HG03064 (cell line): ENCODE results near the gene KLF11.

Experiments used
- ATAC-seq: cut with Tn5 transposase; IDR thresholded peaks from one replicate; pipeline ENCODE4 v1.9.1; 2021; ENCODE audit warnings: low read depth; ENCODE audit not compliant: unreplicated experiment

KLF11 gene

DNA sequence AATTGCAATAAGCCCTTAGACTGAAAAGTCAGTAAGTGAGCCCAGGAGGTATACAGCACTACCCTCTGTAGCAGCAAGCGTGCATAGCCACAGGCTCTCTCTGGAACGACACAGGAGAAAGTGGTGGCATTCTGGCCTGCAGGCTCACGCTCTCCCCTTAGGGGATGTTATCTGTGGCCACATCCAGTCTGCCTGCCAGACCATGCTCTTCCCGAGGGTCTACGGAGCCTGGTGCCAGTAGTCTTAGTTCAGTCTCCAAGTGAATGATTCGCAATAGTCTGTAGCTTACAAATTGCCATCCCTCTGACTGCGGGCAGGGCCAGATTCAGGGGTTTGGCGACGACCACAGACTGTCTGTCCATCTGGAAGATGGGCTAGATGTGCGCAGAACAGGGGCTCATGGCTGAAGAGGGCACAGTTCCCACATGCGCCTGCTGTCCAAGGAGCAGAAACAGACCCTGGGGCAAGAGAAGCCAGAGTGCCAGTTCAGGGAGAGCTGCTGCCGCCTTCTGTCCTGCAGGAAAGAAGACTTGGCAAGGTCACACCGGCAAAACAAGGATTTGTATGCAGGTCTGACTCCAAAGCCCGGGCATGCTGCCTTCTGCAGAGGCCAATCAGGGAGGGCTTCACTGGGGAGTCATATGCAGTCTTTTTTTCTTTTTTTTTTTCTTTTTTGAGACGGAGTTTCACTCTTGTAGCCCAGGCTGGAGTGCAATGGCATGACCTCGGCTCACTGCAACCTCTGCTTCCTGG, 3.5 kb upstream of the KLF11 start:
- no peak for ATAC-seq

DNA sequence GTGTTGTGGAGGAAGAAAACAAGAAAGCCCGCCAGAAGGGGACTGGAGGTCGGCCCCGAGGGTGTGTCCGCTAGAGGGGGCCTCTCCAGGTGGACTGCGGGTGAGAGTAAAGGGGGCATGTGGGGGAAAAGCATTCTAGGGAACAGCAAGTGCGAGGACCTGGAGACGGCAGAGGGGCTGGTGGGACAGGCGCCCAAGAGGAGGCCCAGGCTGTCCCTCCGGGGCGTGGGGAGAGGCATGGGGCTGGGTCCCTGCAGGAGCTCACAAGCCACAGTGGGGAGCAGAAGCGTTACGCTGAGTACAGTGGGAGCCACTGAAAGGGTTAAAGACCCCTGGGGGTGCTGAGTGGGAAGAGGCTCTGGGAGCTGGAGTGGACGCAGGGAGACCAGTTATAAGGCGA, 1.6 kb upstream of the KLF11 start:
- ATAC-seq, result no peak

DNA sequence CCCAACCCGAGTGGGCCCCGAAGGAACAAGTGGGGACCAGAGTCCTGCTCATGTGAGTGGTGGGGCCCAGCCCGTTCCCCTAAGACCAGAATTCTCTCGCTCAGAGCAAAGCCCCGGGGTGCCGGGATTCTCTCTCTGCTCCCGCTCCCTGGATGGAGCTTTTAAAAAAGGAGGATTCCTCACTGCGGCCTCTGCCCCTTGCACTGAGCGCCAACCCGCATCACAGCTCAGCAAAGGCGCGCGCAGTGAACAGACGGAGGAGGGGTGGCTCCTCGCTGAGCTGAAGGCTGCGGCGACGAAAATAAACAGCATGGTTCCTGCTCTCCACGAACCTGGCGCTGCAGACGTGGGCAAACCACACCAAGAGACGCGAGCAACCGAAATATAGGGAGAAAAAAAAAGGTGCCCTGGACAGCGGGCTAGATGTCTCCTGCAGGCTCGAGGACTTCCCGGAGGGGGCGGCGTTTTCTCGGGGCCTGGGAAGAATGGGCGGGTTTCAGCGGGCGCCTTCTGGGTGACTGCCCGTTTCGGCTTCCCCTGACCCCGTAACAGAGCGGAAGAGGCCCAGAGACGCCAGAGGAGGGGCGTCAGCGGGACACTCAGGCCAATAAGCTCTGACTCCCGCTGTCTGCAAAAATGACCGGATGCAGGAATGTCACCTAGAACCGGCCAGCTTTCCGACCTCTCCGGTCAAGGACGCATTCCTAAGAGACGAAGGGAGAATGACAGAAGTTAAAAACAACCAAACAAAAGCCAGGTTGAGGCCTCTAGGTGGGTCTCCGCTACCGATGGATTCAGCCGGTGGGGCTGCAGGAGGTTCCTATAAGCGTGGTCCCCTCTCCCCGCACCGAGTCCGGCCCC, 819 bp upstream of the KLF11 start:
- no peak for ATAC-seq

DNA sequence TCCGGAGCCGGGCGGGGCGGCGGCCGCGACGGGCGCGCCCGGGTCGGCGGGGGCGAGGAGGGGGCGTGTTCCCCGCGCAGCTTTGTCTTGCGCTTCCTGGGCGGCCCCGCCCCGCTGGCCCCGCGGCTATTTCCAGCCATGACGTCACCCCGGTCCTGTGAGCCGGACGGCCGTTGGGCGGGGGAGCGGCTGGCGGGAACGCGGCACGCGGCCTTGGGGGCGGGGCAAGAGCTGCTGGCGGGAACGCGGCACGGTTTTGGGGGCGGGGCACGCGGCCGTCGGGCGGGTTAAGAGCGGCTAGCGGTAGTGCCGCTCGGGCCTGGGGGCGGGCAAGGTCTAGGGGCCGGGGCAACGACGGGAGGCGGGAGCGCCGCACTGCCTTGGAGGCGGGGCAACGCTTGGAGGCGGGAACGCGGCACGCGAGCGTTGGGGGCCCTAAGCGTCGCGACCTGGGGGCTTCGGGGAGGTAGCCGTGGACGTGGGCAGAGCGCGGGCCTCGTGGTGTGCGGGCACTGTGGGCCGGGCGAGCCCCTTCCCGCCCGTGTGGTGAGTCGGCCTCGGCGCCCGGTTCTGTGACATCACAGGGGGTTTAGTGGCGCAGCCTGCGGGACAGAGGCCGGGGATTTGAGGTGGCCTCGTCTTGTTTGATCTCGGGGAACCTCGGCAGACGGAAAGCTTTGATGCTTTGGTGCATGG, 704 bp downstream of the KLF11 start:
- ATAC-seq, result peak; percentile 58

DNA sequence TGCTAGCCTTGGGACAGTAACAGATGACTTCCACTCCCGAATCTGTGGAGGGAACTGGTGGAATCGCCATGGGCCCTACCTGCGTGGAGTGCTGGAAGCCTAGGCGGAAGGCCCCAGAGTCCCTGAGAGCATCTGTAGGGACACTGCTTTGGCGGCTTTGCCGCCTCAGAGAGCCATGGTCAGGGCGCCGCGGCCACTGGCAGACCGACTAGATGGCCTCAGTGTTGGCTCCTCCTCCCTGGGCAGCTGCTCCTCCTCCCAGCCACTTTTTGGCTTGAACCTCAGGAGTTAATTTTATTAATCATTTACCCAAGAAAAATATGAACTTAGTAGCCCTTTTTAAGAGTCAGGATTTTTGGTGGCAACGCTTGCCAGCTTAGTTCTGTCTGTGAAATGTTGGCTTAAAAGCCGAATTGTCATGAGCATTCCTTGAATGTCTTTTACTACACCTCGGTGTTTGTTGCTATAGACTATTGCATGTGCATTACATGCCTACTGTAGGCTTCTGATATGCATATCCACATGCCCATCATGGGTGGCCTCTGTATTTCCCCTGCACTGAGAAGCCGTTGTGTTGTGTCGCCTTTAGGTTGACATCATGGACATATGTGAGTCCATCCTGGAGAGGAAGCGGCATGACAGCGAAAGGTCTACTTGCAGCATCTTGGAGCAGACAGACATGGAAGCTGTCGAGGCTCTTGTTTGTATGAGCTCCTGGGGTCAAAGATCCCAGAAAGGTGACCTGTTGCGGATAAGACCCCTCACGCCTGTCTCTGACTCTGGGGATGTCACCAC, 2.4 kb downstream of the KLF11 start:
- ATAC-seq, result no peak

DNA sequence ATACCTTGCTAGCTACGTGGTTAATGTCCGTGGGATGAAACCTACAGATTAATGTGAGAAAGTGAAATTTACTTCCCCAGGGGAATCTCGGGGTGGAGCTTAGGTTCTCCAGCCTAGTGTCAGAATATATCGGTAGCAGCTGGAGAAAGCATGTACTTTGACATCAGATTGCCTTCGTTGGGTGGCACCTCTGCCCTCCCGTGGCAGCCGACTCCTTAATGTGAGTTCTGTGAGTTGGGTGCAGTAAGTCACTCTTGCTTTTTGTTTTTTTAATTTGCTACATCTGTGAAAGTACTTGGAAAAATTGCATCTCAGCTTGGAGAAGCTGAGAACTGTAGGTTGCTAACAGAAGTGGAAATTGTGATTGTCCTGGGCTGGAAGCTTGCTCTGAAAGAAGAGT, 3.6 kb downstream of the KLF11 start:
- ATAC-seq, result no peak

DNA sequence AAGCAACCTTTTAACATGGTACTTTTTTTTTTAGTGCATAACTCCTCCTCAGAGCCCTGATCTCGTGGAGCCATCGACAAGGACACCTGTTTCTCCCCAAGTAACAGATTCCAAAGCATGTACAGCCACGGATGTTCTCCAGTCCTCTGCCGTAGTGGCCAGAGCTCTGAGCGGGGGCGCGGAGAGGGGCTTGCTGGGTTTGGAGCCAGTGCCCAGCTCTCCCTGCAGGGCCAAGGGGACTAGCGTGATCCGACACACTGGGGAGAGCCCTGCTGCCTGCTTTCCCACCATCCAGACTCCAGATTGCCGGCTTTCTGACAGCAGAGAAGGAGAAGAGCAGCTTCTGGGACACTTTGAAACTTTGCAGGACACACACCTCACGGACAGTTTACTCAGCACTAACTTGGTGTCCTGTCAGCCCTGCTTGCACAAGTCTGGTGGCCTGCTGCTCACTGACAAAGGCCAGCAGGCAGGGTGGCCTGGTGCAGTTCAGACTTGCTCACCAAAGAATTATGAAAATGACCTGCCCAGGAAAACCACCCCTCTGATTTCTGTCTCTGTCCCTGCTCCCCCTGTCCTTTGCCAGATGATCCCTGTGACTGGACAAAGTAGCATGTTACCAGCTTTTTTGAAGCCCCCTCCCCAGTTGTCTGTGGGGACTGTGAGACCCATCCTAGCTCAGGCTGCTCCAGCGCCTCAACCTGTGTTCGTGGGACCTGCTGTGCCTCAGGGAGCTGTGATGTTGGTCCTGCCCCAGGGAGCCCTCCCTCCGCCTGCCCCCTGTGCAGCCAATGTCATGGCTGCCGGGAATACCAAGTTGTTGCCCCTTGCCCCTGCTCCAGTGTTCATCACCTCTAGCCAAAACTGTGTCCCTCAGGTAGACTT, 4.5 kb downstream of the KLF11 start:
- ATAC-seq, result no peak

DNA sequence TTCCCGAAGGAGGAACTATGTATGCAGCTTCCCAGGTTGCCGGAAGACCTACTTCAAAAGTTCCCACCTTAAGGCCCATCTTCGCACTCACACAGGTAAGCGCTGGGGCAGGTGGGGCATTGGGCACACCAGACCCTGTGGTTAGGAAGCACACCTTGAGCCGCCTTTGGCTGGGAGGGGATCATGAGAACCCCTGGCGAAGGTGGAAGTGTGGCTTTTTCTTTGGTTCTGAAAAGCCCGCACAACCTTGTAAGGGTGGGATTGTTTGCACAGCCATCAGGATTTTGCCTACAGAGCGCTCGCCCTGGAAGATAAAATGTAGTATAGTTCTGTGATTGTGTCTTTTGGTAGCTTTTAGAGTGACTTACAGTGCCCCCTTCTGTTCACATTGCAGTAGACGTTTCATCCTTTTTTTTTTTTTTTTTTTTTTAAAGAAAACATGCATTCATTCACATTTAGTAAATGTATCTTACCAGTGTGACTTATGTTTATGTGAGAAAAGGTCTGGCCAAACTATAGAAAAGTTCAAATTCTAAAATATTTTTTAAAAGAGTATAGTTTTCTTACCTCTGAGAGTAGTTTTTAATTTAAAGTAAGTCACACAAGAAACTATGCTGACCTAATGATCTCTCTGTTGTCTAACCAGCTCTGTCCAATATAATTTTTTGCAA, 5.3 kb downstream of the KLF11 start:
- ATAC-seq, result no peak

DNA sequence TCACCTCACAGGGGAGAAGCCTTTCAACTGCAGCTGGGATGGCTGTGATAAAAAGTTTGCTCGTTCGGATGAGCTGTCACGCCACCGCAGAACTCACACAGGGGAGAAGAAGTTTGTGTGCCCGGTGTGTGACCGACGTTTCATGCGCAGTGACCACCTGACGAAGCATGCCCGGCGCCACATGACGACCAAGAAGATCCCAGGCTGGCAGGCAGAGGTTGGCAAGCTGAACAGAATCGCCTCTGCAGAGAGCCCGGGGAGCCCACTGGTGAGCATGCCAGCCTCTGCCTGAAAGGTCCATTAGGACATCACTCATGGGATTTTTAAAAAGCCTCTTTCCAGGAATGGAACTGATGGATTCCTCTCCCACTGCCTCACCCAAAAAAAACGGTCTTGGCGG, 8.9 kb downstream of the KLF11 start:
- ATAC-seq, result no peak

DNA sequence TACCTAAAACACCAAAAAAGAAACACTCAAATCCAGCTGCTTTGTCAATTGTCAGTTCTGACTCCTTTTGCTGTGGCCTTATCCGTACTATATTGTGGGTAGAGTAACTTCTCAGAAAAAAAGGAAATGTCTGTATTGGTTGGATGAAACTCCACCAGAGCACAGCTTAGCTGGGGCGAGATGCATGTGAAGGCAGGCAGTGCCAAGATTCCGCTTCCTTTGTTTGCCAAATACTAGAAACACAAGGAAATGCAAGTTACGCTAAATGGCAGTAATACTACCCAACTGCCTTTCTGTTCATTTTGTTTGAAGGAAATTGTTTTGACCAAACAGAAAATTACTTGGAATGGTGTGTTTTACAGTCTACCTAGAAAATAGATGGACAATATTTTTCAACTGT, 10.0 kb downstream of the KLF11 start:
- no peak for ATAC-seq

DNA sequence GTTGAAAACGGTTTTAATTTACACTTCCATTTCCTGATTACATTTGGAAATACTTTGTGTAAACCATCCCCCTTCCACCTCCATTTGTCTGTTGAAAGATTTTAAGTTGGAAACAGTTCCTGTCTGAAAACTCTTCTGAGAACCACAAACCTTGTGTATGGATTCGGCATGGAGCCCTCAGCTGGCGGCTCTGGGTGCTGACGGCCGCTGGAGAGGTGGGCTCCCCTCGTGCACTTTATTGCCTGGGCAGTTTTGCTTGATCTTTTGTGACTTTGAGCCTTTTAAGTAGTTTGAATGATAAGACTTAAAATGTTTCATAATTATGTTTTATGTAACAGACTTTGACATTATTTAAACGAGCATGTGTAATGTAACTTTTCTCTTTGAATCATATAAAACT, 11.1 kb downstream of the KLF11 start:
- no peak for ATAC-seq

DNA sequence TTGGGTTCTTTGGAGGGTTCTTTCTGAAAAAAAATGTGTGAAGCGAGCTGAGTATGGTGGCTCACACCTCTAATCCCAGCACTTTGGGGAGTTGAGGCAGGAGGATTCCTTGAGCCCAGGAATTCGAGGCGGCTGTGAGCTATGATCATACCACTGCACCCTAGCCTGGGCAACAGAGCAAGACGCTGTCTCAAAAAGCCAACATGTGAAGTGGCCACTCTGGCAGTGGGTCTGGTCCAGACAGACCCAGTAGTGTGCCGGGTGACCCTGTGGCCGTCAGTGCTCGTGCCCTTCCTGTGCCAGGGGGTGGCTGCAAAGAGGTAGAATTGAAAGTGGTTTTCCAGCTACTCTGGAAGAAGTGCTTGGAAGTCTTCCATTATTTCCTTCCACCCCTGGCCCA, 11.6 kb downstream of the KLF11 start:
- ATAC-seq, result no peak

DNA sequence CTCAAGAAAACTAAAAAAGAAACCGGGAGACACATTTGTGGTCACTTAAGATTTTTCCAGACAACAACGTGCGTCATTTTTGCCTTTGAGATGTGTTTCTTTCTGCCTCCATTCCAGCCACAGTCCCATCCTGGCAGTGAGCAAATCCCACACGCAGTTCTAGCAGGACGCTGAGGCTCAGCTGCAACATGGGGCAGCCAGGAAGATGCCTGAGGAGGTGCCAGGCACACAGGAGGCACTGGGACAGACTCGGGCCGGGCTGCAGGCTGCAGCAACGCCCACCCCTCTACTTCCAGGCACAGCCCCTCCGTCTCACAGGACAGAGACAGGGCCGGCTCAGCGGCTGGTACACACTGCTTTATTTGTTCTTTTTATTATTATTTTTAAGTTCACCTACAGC, 13.1 kb downstream of the KLF11 start:
- no peak for ATAC-seq

DNA sequence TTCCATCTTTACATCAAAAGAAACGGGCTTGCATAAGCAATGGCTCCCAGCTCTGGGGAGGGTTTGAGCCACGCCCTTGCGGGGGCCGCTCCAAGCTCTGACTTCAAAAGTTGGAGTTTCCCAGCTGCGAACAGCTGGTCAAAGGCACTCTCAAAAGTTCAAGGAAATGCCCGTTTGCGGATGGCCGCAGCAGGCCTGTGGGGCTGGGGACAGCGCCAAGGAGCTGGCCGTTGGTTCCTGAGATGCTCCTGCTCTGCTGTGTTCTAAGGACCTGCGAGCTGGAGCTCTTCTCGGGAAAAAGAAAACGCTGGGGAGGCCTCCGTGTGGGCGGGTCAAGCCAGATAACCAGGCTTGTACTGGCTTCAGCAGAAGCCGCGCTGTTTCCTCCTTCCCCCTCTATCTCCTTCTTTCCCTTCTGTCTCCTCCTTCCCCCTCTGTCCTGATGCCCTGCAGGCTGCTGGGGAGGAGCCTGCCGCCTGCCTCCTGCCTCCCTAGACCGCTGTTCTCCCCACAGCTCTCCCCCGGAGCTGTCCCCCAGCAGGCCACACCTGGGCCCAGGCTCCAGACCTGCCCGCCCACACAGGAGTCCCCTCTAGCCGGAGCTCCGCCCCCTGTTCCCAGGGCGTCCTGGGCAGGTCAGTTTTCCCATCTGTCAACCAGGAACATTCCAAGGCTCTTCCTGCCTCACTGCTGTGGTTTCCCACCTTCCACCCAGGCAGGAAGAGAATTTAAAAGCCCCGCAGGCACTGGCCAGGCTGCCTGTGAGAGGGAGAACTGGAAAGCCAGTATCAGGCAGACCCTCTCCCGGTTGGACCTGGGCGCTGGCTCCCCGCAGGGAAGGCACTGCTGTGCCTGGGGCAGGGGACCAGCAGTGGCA, 14.1 kb downstream of the KLF11 start:
- no peak for ATAC-seq

DNA sequence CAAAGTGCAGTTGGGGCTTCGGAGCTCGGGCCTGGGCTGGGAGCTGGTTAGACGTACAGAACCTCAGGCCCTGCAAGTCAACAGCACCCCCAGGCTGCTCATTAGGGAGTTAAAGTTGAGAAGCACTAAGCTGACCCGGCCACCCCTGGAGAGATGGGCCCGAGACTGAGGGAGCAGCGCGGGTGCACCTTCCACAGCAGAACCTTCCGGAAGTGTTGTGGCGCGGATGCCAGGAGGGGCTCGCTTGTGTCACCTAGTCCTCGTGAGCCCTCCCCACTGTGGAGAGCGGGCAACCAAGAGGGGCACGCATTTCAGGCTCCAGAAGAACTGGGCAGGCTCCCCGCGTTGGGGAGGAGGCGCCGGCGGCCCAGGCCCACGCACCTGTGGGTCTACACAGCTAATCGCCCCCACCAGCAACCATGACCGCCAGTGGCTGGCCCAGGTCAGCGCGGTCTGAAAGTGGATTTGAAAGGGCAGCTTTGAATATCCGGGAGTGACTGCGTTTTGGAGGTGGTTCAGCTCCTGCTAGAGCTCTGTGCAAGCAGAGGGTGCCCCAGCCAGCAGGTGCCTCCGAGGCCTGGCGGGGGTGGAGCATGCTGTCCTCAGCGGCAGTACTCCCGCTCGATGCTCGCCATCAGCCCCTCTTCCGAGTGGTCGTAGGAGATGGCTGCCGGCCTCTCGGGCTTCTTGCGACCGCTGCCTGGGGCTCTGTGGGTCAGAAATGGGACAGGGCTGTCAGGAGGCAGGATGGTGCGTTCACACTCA, 15.1 kb downstream of the KLF11 start:
- no peak for ATAC-seq

DNA sequence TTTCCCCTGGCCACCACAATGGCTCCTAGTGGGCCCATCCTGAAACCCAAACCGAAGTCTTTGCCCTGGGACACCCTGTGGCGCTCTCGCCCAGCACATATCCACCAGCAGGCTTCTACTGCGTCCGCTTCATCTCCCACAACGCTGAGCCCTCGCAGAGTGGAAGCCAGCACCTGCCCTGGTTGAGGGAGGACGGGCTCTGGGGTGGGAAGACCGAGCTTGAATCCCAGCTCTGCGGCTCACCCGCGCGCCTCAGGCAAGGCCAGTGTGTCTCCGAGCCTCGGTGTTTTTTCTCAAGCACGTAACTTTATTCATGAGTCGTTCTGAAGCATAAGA, 15.6 kb downstream of the KLF11 start:
- ATAC-seq, result no peak

DNA sequence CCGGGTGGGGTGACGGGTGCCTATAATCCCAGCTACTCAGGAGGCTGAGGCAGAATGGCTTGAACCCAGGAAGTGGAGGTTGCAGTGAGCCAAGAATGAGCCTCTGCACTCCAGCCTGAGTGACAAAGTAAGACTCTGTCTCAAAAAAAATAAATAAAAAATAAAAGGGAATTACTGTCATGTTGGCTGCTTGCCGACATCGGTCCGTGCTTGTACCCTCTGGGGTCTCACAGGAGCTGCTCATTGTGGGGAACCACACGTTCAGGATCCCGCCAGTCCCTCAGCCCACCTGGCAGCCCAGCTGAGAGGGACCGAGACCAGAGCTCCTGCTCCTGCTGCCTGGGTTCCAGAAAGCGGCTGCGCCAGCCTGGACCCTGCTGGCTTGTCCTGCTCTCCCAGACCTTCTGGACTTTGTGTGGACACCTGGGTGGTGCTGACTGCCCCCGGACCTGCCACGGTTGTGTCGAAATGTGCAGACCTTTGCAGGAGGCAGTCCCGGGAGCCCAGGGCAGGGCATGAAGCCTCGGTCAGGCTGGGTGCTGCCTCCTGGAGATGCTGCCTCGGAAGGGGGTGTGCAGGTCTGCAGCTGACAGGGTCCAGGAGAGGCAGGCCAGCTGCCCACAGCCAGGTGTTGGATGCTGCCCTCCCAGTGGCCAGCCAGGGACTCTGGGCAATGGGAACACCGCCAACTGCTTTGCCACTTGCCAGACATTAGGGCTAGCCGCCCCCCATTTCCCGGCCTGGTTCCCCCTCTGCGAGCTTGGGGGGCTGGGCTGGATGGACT, 16.4 kb downstream of the KLF11 start:
- no peak for ATAC-seq
